LNCAP (cell line): ENCODE measurements around the gene IGFBP3.

Source experiments
- CTCF ChIP-seq: fragments of 450-650 bp; IDR thresholded peaks from 2 replicates; pipeline ENCODE4 v1.5.1; 2017; ENCODE audit warnings: mild to moderate bottlenecking

The IGFBP3 gene

DNA sequence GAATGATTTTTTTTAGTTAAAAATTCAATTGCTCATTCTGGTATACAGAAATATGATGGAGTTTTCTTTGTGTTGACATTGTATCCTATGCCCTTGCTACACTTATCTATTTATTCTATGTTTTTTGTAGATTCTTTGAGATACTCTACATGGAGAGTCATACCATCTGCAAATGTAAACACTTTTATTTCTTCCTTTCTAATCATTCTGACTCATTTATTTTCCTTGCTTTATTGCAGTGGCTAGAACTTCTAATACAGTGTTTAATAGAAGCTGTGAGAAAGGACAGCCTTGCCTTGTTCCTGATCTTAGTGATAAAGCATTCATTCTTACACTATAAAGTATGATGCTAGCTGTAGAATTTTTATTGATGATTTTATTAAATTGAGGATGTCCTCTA lies 9.9 kb upstream of the IGFBP3 start:
- TF ChIP-seq CTCF: no peak

DNA sequence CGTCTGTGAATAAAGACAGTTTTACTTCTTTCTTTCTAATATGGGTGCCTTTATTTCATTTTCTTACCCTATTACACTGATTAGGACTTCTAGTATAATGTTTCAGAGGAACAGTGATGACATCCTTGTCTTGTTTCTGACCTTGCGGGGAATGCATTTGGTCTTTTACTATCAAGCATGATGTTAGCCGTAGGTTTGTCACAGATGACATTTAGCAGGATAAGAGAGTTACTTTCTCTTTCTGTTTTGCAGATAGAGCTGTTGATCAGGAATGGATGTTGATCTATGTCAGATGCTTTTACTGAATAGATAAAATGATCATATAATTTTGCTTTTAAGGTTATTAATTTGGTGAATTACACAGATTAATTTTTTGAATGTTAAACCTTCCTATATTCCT lies 6.6 kb upstream of the IGFBP3 start:
- no peak for TF ChIP-seq CTCF

DNA sequence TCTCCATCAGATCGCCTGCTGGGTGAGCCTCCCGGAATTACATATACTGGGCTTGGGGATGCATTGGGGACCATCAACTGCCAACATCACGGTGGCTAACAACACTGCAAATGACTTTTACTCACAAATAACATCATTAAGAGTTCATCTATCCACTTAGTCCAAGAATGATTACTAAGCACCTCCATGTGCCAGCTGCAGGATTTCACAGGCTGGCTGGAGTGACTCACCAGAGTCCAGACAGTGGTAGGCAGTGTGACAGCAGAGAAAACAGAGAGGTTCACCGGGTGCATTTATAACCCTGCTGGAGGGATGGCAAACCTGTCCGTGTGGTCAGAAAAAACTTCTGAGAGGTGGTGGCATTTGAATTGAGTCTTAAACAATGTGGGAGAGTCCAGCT lies 3.2 kb upstream of the IGFBP3 start:
- no peak for TF ChIP-seq CTCF

GRCh38 chr7:45923818-45924217 lies 2.7 kb upstream of the IGFBP3 start:
- no peak for TF ChIP-seq CTCF

GRCh38 chr7:45923290-45923689 lies 2.2 kb upstream of the IGFBP3 start:
- TF ChIP-seq CTCF: peak; percentile 96

DNA sequence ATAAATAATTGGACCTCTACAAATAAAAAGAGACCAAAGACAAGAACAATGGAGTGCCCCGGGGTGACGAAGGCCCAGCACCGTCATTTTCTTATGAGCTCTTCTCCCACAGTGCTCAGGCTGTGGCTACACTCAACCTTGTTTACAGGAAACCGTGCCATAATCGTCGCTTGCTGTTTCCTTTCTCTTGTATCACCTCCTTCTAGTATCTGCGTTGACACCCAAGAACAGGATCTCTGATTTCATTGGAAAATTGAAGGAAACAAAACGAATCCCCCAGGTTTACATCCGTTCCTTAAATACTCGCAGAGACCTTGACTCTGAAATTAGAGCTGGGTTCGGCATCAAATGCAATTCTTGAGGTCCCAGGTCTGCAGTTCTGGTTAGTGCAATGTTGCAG lies 1.7 kb upstream of the IGFBP3 start:
- no peak for TF ChIP-seq CTCF

DNA sequence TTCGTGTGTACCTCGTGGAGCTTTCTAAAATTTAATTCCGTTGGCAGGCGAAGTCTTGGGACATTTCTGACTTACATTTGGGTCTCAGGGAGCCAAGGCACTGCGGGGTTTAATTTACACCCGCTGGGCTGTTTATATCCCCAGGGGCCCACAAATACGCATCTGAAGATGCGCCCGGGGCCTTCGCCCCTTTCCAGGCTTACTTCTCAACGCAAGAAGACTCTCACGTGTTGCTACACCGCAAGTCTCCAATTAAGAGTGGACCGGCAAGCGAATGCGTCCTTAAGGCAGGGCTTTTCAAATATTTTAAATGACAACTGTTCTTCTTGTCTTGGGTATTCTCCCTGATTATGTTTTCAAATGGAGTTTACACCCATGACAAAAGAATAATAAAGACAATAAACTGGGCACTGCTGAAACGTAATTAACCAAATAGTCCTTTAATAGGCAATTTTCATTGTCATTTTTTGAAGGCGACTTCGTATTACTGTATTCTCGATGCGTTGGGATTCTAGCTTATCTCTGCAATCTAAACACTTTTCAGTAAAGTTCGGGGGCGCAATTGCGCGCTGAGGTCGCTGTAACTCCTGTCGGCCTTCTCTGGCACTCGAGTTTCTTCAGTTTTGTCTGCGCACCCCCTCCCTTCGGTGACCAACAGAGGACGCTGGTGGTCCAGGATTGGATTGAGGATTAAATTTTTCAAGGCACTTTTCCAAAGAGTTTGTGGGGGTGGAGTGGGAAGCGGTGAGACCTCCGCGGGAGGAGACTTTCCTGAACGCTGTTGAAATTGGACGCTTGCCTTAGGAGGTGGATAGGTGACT lies 837 bp upstream of the IGFBP3 start:
- peak; percentile 60 for TF ChIP-seq CTCF

DNA sequence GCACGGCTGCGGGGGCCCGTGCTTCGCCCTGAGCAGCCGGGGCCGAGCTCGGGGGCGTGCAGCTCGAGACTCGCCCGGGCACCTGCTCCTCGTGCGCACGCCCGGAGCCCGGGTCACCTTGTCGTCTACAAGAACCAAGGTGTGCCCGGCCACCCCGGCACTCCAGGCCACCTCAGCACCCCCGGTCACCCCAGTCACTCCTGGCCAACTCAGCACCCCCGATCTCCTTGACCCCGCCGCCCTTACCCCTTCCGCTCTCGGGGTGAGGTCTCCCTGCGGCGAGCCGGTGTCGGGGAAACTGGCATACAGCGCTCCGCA lies 268 bp upstream of the IGFBP3 start:
- no peak for TF ChIP-seq CTCF
